CD8-positive, alpha-beta memory T cell (primary cell): ENCODE measurements around the gene NTN4. TPM values are rescaled to one million over a fixed set of nuclear protein-coding genes. Genes with fewer than 3 reads are reported as not detected.
"Not testable (repeated sequence)": the region's sequence is repeated elsewhere in the genome, so short reads cannot be mapped to it uniquely, and the experiment has no call there.

ENCODE experiments used
- CTCF ChIA-PET: fragments of 350-600 bp; sonication (Branson Sonifier 250); formaldehyde crosslinking; loops from one replicate; lab custom pipeline; 2021; ENCODE audit warnings: antibody characterized with exemption; lab: Charles Lee
- POLR2A ChIA-PET: fragments of 350-600 bp; sonication (Branson Sonifier 250); formaldehyde crosslinking; loops from one replicate; lab custom pipeline; 2021; ENCODE audit warnings: antibody characterized with exemption; lab: Charles Lee
- DNase-seq, 5 donors: peaks; one replicate each; pipeline versions ENCODE4 v3.0.0 to v3.0.0-alpha.2; 2020 to 2022; ENCODE audit warnings: mixed read lengths in 1 of 5
- H3K27ac ChIP-seq: one replicate; pipeline ENCODE4 v1.7.0; 2013; ENCODE audit warnings: low read depth, mild to moderate bottlenecking, low read length, moderate library complexity
- H3K27me3 ChIP-seq: 2 replicates; pipeline ENCODE4 v1.7.0; 2013; ENCODE audit warnings: low read length, mild to moderate bottlenecking; ENCODE audit not compliant: insufficient read depth, poor library complexity, severe bottlenecking
- H3K36me3 ChIP-seq: 2 replicates; pipeline ENCODE4 v1.7.0; 2013; ENCODE audit warnings: mild to moderate bottlenecking, low read length, moderate library complexity; ENCODE audit not compliant: insufficient read depth
- H3K4me1 ChIP-seq: 2 replicates; pipeline ENCODE4 v1.7.0; 2013; ENCODE audit warnings: mild to moderate bottlenecking, low read length, moderate library complexity; ENCODE audit not compliant: insufficient read depth
- H3K4me3 ChIP-seq: 2 replicates; pipeline ENCODE4 v1.7.0; 2013; ENCODE audit warnings: mild to moderate bottlenecking, low read length
- H3K9me3 ChIP-seq: 2 replicates; pipeline ENCODE4 v1.7.0; 2013; ENCODE audit warnings: mild to moderate bottlenecking, low read length
- H3K27ac Mint-ChIP-seq, 8 donors: one replicate each; pipeline ENCODE4 v1.8.0; 2020 to 2021; ENCODE audit warnings: mixed read lengths in 8 of 8, mild to moderate bottlenecking in 6 of 8, inconsistent platforms in 3 of 8, moderate library complexity in 3 of 8
- H3K27me3 Mint-ChIP-seq, 2 donors: one replicate each; pipeline ENCODE4 v1.8.0; 2020 to 2021; ENCODE audit warnings: mixed read lengths in 2 of 2, mild to moderate bottlenecking in 1 of 2, moderate library complexity in 1 of 2
- H3K36me3 Mint-ChIP-seq, 3 donors: one replicate each; pipeline ENCODE4 v1.8.0; 2020 to 2021; ENCODE audit warnings: mixed read lengths in 3 of 3, inconsistent platforms in 1 of 3, mild to moderate bottlenecking in 1 of 3
- H3K4me1 Mint-ChIP-seq, 3 donors: one replicate each; pipeline ENCODE4 v1.8.0; 2020 to 2021; ENCODE audit warnings: mixed read lengths in 3 of 3, inconsistent platforms in 1 of 3, mild to moderate bottlenecking in 1 of 3
- H3K4me3 Mint-ChIP-seq, 7 donors: one replicate each; pipeline ENCODE4 v1.8.0; 2020 to 2021; ENCODE audit warnings: mixed read lengths in 7 of 7, mild to moderate bottlenecking in 6 of 7, moderate library complexity in 4 of 7, inconsistent platforms in 2 of 7
- H3K9me3 Mint-ChIP-seq, 5 donors: one replicate each; pipeline ENCODE4 v1.8.0; 2020 to 2022; ENCODE audit warnings: mixed read lengths in 5 of 5, mild to moderate bottlenecking in 3 of 5, moderate library complexity in 2 of 5, inconsistent platforms in 1 of 5
- polyA plus RNA-seq: library from polyadenylated mRNA; unstranded; fragments of 300-500 nt; fragmentation: Illumina TruSeq; gene quantifications from one replicate; pipeline ENCODE4 v1.2.3, GENCODE V29; 2021
- total RNA-seq, 2 experiments: library from RNA; stranded (reverse); gene quantifications; one replicate each; pipeline ENCODE4 v1.2.3, GENCODE V29; 2021

NTN4 gene
- total and polyA plus RNA-seq, 3 experiments from 2014 or later = 4.2 TPM; not detected in 2

- no peak overlapping the region for H3K27ac ChIP-seq
- Mint-ChIP-seq H3K4me1 (no peaks in the 10 kb centered on the region), H3K27me3 (peaks cover 0 to 6% of the 10 kb centered on the region in 2 donors), H3K27ac (no peak overlapping the region), H3K36me3 (no peaks in the 10 kb centered on the region), H3K9me3 (no peaks in the 10 kb centered on the region), H3K4me3 (no peak overlapping the region)
- no peaks in the 10 kb centered on the region for H3K27me3 ChIP-seq
- no peaks in the 10 kb centered on the region for H3K36me3 ChIP-seq
- CTCF ChIA-PET = interaction anchor here (1.5 kb wide), 1 partner anchor 13 kb away, joined by 3 read pairs; no protein-coding TSS in a partner anchor
- H3K4me3 ChIP-seq = no peak overlapping the region
- DNase-seq = no peak
- H3K4me1 ChIP-seq = no peaks in the 10 kb centered on the region
- no peaks in the 10 kb centered on the region for H3K9me3 ChIP-seq
- POLR2A ChIA-PET = no interaction called here
Measured at GRCh38 chr12:95694136-95694535, 96.4 kb downstream of the NTN4 start.

GRCh38 chr12:95693689-95694088 lies 96.9 kb downstream of the NTN4 start:
- POLR2A ChIA-PET = no interaction called here
- H3K9me3 Mint-ChIP-seq = no peaks in the 10 kb centered on the region
- Histone ChIP-seq H3K4me1 (no peaks in the 10 kb centered on the region), H3K27ac (no peak overlapping the region), H3K4me3 (no peak overlapping the region), H3K36me3 (no peaks in the 10 kb centered on the region), H3K27me3 (no peaks in the 10 kb centered on the region), H3K9me3 (no peaks in the 10 kb centered on the region)
- peaks cover 0 to 4% of the 10 kb centered on the region in 2 donors for H3K27me3 Mint-ChIP-seq
- CTCF ChIA-PET = interaction anchor here (1.5 kb wide), 1 partner anchor 13 kb away, joined by 3 read pairs; no protein-coding TSS in a partner anchor
- no peaks in the 10 kb centered on the region for H3K4me1 Mint-ChIP-seq
- DNase-seq = no peak
- no peak overlapping the region for H3K4me3 Mint-ChIP-seq
- no peaks in the 10 kb centered on the region for H3K36me3 Mint-ChIP-seq
- no peak overlapping the region for H3K27ac Mint-ChIP-seq

DNA sequence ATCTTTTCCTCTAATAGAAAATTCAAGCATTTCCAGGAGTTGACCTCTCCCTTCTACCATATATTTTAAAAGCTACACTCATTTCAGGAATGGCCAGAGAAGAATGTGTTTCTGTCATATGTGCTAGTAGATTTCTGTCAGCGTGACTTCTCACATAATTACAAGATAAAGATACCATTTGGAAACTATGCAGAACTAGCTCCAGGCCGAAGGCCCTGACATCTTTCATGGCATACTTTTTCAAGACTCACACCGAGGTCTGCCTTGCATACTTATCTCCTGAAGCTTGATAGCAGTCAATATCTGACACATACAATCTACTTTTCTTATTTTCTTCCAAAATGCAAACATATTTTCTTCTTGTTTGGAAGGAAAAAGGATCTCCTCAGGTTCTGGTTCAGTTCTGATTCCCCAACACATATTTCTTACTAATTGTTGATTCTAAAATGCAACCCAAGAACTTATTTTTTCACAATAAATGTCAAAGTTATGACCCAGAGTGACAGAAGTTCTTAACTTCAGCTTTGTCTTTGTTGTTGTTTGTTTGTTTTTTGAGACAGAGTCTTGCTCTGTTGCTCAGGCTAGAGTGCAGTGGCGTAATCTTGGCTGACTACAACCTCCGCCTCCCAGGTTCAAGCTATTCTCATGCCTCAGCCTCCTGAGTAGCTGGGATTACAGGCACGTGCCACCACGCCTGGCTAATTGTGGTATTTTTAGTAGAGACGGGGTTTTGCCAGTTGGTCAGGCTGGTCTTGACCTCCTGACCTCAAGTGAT lies 99.5 kb downstream of the NTN4 start:
- Histone ChIP-seq H3K27me3 (no peaks in the 10 kb centered on the region), H3K27ac (no peak overlapping the region), H3K36me3 (no peaks in the 10 kb centered on the region), H3K4me3 (no peak overlapping the region), H3K4me1 (no peaks in the 10 kb centered on the region), H3K9me3 (no peaks in the 10 kb centered on the region)
- Mint-ChIP-seq H3K4me1 (no peaks in the 10 kb centered on the region), H3K36me3 (no peaks in the 10 kb centered on the region), H3K4me3 (no peak overlapping the region), H3K9me3 (no peaks in the 10 kb centered on the region), H3K27me3 (peaks cover 2 to 7% of the 10 kb centered on the region in 2 donors), H3K27ac (peak overlapping the region in 1 of 8 donors; percentile 31)
- POLR2A ChIA-PET = no interaction called here
- CTCF ChIA-PET = no interaction called here
- no peak for DNase-seq

- H3K27ac Mint-ChIP-seq = no peak overlapping the region
- no peaks in the 10 kb centered on the region for H3K36me3 Mint-ChIP-seq
- Histone ChIP-seq H3K36me3 (no peaks in the 10 kb centered on the region), H3K9me3 (no peaks in the 10 kb centered on the region), H3K4me1 (no peaks in the 10 kb centered on the region), H3K4me3 (no peak overlapping the region), H3K27me3 (no peaks in the 10 kb centered on the region), H3K27ac (no peak overlapping the region)
- no peak for DNase-seq
- no peaks in the 10 kb centered on the region for H3K9me3 Mint-ChIP-seq
- peaks cover 2 to 3% of the 10 kb centered on the region in 2 donors for H3K27me3 Mint-ChIP-seq
- H3K4me3 Mint-ChIP-seq = no peak overlapping the region
- POLR2A ChIA-PET = no interaction called here
- no peaks in the 10 kb centered on the region for H3K4me1 Mint-ChIP-seq
- CTCF ChIA-PET = no interaction called here
Measured at GRCh38 chr12:95687937-95688336, 102.6 kb downstream of the NTN4 start.

DNA sequence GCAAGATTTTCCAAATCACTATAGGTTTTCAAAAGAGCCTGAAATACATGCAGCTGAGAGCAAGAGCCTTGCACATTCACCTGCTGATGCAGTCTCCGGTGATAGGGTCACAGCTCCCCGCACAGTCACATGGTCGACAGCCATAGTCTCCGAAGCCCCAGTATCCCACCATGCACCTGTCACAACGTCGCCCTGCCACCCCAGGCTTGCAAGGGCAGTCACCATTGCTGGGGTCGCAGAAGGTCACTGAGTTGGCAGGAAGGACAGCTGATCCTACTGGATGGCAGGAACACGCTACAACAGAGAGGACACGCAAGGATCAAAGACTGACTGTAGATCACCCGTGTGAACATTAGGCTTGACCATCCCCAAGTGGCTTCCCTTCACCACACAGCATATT lies 107.1 kb downstream of the NTN4 start:
- Mint-ChIP-seq H3K27me3 (peaks cover 2 to 3% of the 10 kb centered on the region in 2 donors), H3K27ac (no peak overlapping the region), H3K4me3 (no peak overlapping the region), H3K4me1 (no peaks in the 10 kb centered on the region), H3K36me3 (no peaks in the 10 kb centered on the region), H3K9me3 (peaks cover 0 to 2% (median 0%) of the 10 kb centered on the region in 5 donors)
- no peaks in the 10 kb centered on the region for H3K4me1 ChIP-seq
- H3K27ac ChIP-seq = no peak overlapping the region
- H3K4me3 ChIP-seq = no peak overlapping the region
- no peaks in the 10 kb centered on the region for H3K36me3 ChIP-seq
- no peaks in the 10 kb centered on the region for H3K27me3 ChIP-seq
- H3K9me3 ChIP-seq = no peaks in the 10 kb centered on the region
- ChIA-PET CTCF (no interaction called here), POLR2A (no interaction called here)
- DNase-seq = no peak

GRCh38 chr12:95681210-95681765 lies 109.3 kb downstream of the NTN4 start:
- Histone ChIP-seq H3K4me1 (no peaks in the 10 kb centered on the region), H3K27me3 (no peaks in the 10 kb centered on the region), H3K36me3 (no peaks in the 10 kb centered on the region), H3K4me3 (no peak overlapping the region), H3K9me3 (no peaks in the 10 kb centered on the region), H3K27ac (no peak overlapping the region)
- Mint-ChIP-seq H3K4me3 (no peak overlapping the region), H3K36me3 (peaks cover 0 to 8% (median 0%) of the 10 kb centered on the region in 3 donors), H3K9me3 (peaks cover 0 to 4% (median 2%) of the 10 kb centered on the region in 5 donors), H3K27ac (no peak overlapping the region), H3K4me1 (no peaks in the 10 kb centered on the region), H3K27me3 (peaks cover 2 to 3% of the 10 kb centered on the region in 2 donors)
- CTCF ChIA-PET = no interaction called here
- no peak for DNase-seq
- POLR2A ChIA-PET = no interaction called here

DNA sequence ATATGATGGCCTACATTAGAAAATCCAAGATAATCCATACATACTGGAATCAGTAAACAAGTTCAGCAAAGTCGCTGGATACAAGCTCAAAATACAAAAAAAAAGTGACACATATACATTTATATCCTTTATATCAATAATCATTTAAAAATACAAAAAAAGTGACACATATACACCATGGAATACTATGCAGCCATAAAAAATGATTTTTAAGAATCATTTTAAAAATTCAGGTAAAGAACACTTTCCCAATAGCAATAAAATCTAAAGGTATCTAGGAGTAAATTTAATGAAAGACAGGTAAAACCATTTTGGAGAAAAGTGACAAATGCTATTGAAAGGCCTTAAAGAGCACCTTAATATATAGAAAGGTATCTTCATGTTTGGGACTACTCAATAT lies 111.9 kb downstream of the NTN4 start:
- Histone ChIP-seq H3K27me3 (no peaks in the 10 kb centered on the region), H3K4me1 (no peaks in the 10 kb centered on the region), H3K9me3 (no peaks in the 10 kb centered on the region), H3K36me3 (no peaks in the 10 kb centered on the region), H3K4me3 (no peak overlapping the region), H3K27ac (no peak overlapping the region)
- no peak overlapping the region for H3K4me3 Mint-ChIP-seq
- peaks cover 0 to 4% of the 10 kb centered on the region in 2 donors for H3K27me3 Mint-ChIP-seq
- no peaks in the 10 kb centered on the region for H3K4me1 Mint-ChIP-seq
- peaks cover 0 to 4% (median 2%) of the 10 kb centered on the region in 5 donors for H3K9me3 Mint-ChIP-seq
- no peak for DNase-seq
- H3K36me3 Mint-ChIP-seq = peaks cover 0 to 8% (median 0%) of the 10 kb centered on the region in 3 donors
- POLR2A ChIA-PET = no interaction called here
- H3K27ac Mint-ChIP-seq = no peak overlapping the region
- CTCF ChIA-PET = interaction anchor here (0.6 kb wide), 1 partner anchor 11 kb away, joined by 3 read pairs; no protein-coding TSS in a partner anchor

DNA sequence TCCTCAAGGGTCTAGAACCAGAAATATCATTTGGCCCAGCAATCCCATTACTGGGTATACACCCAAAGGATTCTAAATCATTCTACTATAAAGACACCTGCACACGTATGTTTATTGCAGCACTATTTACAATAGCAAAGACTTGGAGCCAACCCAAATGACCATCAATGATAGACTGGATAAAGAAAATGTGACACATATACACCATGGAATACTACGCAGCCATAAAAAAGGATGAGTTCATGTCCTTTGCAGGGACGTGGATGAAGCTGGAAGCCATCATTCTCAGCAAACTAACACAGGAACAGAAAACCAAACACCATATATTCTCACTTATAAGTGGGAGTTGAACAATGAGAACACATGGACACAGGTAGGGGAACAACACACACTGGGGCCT lies 112.8 kb downstream of the NTN4 start:
- H3K36me3 Mint-ChIP-seq, H3K4me3 ChIP-seq, H3K27ac ChIP-seq, H3K36me3 ChIP-seq, POLR2A ChIA-PET, H3K27me3 Mint-ChIP-seq, H3K4me1 Mint-ChIP-seq, H3K4me1 ChIP-seq, CTCF ChIA-PET, H3K9me3 ChIP-seq, H3K4me3 Mint-ChIP-seq, H3K9me3 Mint-ChIP-seq, DNase-seq, H3K27me3 ChIP-seq: not testable (repeated sequence)
- peak overlapping the region in 1 of 8 donors; percentile 79 for H3K27ac Mint-ChIP-seq
